H9 (cell line): ENCODE measurements around the gene PLXNA2. TPM values are rescaled to one million over a fixed set of nuclear protein-coding genes. Genes with fewer than 3 reads are reported as not detected.

Source experiments
- DNase-seq: peaks from one replicate; pipeline ENCODE4 v3.0.0-alpha.2; 2017
- H2AFZ ChIP-seq: one replicate; pipeline ENCODE4 v1.6.1; 2013; ENCODE audit warnings: mild to moderate bottlenecking, low read length, control low read depth, moderate library complexity
- H2AK5ac ChIP-seq: 2 replicates; pipeline ENCODE4 v1.6.1; 2013; ENCODE audit warnings: low read length, control low read depth, mixed read lengths; ENCODE audit not compliant: insufficient read length
- H2BK120ac ChIP-seq: one replicate; pipeline ENCODE4 v1.6.1; 2013; ENCODE audit warnings: low read depth, mild to moderate bottlenecking, low read length, control low read depth, inconsistent platforms; ENCODE audit not compliant: poor library complexity, severe bottlenecking
- H2BK12ac ChIP-seq: 2 replicates; pipeline ENCODE4 v1.6.1; 2013; ENCODE audit warnings: low read length, control low read depth, mixed read lengths, low read depth; ENCODE audit not compliant: insufficient read length
- H2BK15ac ChIP-seq: 2 replicates; pipeline ENCODE4 v1.6.1; 2013; ENCODE audit warnings: low read depth, low read length, control low read depth
- H2BK20ac ChIP-seq: one replicate; pipeline ENCODE4 v1.6.1; 2013; ENCODE audit warnings: low read depth, mild to moderate bottlenecking, low read length, control low read depth, inconsistent platforms; ENCODE audit not compliant: poor library complexity, severe bottlenecking
- H2BK5ac ChIP-seq: 2 replicates; pipeline ENCODE4 v1.6.1; 2013; ENCODE audit warnings: low read length, control low read depth, mixed read lengths; ENCODE audit not compliant: insufficient read length
- H3K14ac ChIP-seq: 2 replicates; pipeline ENCODE4 v1.6.1; 2013; ENCODE audit warnings: low read length, control low read depth; ENCODE audit not compliant: insufficient read depth
- H3K18ac ChIP-seq: 2 replicates; pipeline ENCODE4 v1.6.1; 2013; ENCODE audit warnings: low read depth, mild to moderate bottlenecking, mixed read lengths, low read length, control low read depth; ENCODE audit not compliant: insufficient read length
- H3K23ac ChIP-seq: 2 replicates; pipeline ENCODE4 v1.6.1; 2013; ENCODE audit warnings: low read length, control low read depth, mixed read lengths, low read depth; ENCODE audit not compliant: insufficient read length
- H3K23me2 ChIP-seq: 2 replicates; pipeline ENCODE4 v1.6.1; 2013; ENCODE audit warnings: low read depth, mild to moderate bottlenecking, mixed read lengths, low read length, control low read depth; ENCODE audit not compliant: insufficient read length, poor library complexity, severe bottlenecking
- H3K27ac ChIP-seq: 2 replicates; pipeline ENCODE4 v1.5.1; 2013; ENCODE audit warnings: low read length, control low read depth, mixed read lengths, low read depth; ENCODE audit not compliant: insufficient read length
- H3K27me3 ChIP-seq: 2 replicates; pipeline ENCODE4 v1.6.1; 2013; ENCODE audit warnings: low read length, control low read depth, inconsistent platforms; ENCODE audit not compliant: insufficient read depth
- H3K4ac ChIP-seq: 2 replicates; pipeline ENCODE4 v1.6.1; 2013; ENCODE audit warnings: low read depth, mild to moderate bottlenecking, control low read depth, inconsistent platforms, low read length, moderate library complexity
- H3K4me1 ChIP-seq: 2 replicates; pipeline ENCODE4 v1.6.1; 2013; ENCODE audit warnings: low read length, control low read depth, inconsistent platforms; ENCODE audit not compliant: insufficient read depth
- H3K4me2 ChIP-seq: 2 replicates; pipeline ENCODE4 v1.6.1; 2013; ENCODE audit warnings: low read length, control low read depth, mixed read lengths; ENCODE audit not compliant: insufficient read length, insufficient read depth
- H3K56ac ChIP-seq: 2 replicates; pipeline ENCODE4 v1.6.1; 2013; ENCODE audit warnings: low read depth, mild to moderate bottlenecking, mixed read lengths, low read length, control low read depth; ENCODE audit not compliant: insufficient read length
- H3K79me1 ChIP-seq: 2 replicates; pipeline ENCODE4 v1.6.1; 2013; ENCODE audit warnings: low read depth, mild to moderate bottlenecking, moderate library complexity, low read length, control low read depth, inconsistent platforms; ENCODE audit not compliant: insufficient read depth, poor library complexity, severe bottlenecking
- H3K79me2 ChIP-seq: 2 replicates; pipeline ENCODE4 v1.6.1; 2013; ENCODE audit warnings: low read length, control low read depth, inconsistent platforms; ENCODE audit not compliant: insufficient read depth
- H3K9ac ChIP-seq: 2 replicates; pipeline ENCODE4 v1.6.1; 2013; ENCODE audit warnings: low read length, control low read depth, mixed read lengths; ENCODE audit not compliant: insufficient read length; ENCODE audit errors: extremely low read depth
- H3K9me3 ChIP-seq: one replicate; pipeline ENCODE4 v1.6.1; 2013; ENCODE audit warnings: low read depth, low read length, inconsistent platforms; ENCODE audit not compliant: control insufficient read depth
- H3T11ph ChIP-seq: one replicate; pipeline ENCODE4 v1.6.1; 2013; ENCODE audit warnings: mild to moderate bottlenecking, low read length, control low read depth, inconsistent platforms
- H4K20me1 ChIP-seq: one replicate; pipeline ENCODE4 v1.6.1; 2013; ENCODE audit not compliant: control insufficient read depth, insufficient read length, insufficient read depth
- H4K5ac ChIP-seq: 2 replicates; pipeline ENCODE4 v1.6.1; 2013; ENCODE audit warnings: low read depth, mild to moderate bottlenecking, mixed read lengths, low read length, control low read depth; ENCODE audit not compliant: insufficient read length
- H4K8ac ChIP-seq: replicated peaks from 2 replicates; pipeline ENCODE4 v1.6.1; 2013; ENCODE audit warnings: low read length, control low read depth, mixed read lengths, low read depth; ENCODE audit not compliant: insufficient read length
- H4K91ac ChIP-seq: 2 replicates; pipeline ENCODE4 v1.6.1; 2013; ENCODE audit warnings: low read depth, mild to moderate bottlenecking, moderate library complexity, mixed read lengths, low read length, control low read depth; ENCODE audit not compliant: insufficient read length
- H3K27ac Mint-ChIP-seq, 3 experiments: 2 replicates in 2 of 3; 3 replicates in 1 of 3; pipeline ENCODE4 v1.8.0; 2020 to 2021; ENCODE audit warnings: mixed read lengths in 3 of 3, mild to moderate bottlenecking in 1 of 3, moderate library complexity in 1 of 3
- H3K27me3 Mint-ChIP-seq: 2 replicates; pipeline ENCODE4 v1.8.0; 2021; ENCODE audit warnings: low read depth, mild to moderate bottlenecking, moderate library complexity, mixed read lengths
- H3K36me3 Mint-ChIP-seq, 3 experiments: 2 replicates in 2 of 3; 3 replicates in 1 of 3; pipeline ENCODE4 v1.8.0; 2020 to 2021; ENCODE audit warnings: low read depth in 3 of 3, mixed read lengths in 3 of 3; ENCODE audit not compliant: insufficient read depth in 1 of 3
- H3K4me1 Mint-ChIP-seq, 2 experiments: 2 replicates each; pipeline ENCODE4 v1.8.0; 2020; ENCODE audit warnings: mixed read lengths in 2 of 2
- H3K4me3 Mint-ChIP-seq, 2 experiments: 2 replicates in 1 of 2; 3 replicates in 1 of 2; pipeline ENCODE4 v1.8.0; 2020 to 2021; ENCODE audit warnings: mild to moderate bottlenecking in 2 of 2, mixed read lengths in 2 of 2, moderate library complexity in 1 of 2
- H3K9me3 Mint-ChIP-seq, 2 experiments: 2 replicates in 1 of 2; 3 replicates in 1 of 2; pipeline ENCODE4 v1.8.0; 2020; ENCODE audit warnings: mild to moderate bottlenecking in 2 of 2, mixed read lengths in 2 of 2, moderate library complexity in 1 of 2
- WGBS: extraction: QIAGEN DNeasy Blood & Tissue Kit; methylation state at CpG from one replicate; pipeline ENCODE4 v1.1.7; 2013; ENCODE audit warnings: missing lambda C conversion rate, low lambda C conversion rate, mixed read lengths; ENCODE audit not compliant: insufficient read length; ENCODE audit errors: extremely low coverage; 5-methylcytosine and 5-hydroxymethylcytosine counted together
- total RNA-seq: library from RNA; stranded (reverse); gene quantifications from 2 replicates; pipeline ENCODE4 v1.2.1, GENCODE V29; 2021
- TF ChIP-seq, protein P1 (sequence below): fragments of 200-600 bp; sonication (generic); conservative IDR thresholded peaks from 3 replicates; pipeline ENCODE4 v1.8.0; 2021; ENCODE audit warnings: antibody characterized with exemption, mild to moderate bottlenecking

Gene PLXNA2
- total RNA-seq, 1 experiment from 2014 or later: 0.57 TPM

DNA sequence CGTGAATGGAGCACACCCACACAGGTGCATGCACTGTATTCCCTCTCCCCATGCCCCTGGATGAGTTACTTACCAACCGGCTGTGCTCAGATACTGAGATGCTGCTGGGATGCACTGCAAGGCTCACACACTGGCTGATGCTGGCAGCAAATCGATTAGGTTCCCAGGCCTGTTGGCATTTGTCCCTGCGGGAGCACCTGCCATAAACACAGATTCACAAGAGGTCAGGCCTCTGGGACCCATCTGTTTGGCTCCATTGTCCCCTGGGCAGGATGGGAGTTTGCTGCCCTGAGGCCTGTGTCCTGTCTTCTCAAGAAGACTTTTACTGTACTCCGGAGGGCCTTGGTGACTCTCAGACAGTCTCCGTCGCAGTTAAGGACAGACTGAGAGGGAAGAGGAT lies 145.4 kb downstream of the PLXNA2 start:
- H2BK5ac ChIP-seq: no peak overlapping the region
- Mint-ChIP-seq H3K4me3 (no peak overlapping the region), H3K4me1 (peaks cover 26 to 39% of the 10 kb centered on the region in 2 experiments), H3K36me3 (no peaks in the 10 kb centered on the region), H3K27me3 (no peaks in the 10 kb centered on the region; the same call in 1 of the 2 replicates), H3K27ac (no peak overlapping the region; a peak in 1 of 7 replicates), H3K9me3 (no peaks in the 10 kb centered on the region)
- H2AFZ ChIP-seq: no peak overlapping the region
- WGBS: no CpG with 5 or more reads among the region's 7 CpGs
- no peaks in the 10 kb centered on the region for H3K79me1 ChIP-seq
- H3K4me1 ChIP-seq: 0 out of 2 replicates have a peak, but pooled peaks cover 3% of the 10 kb centered on the region
- no peak overlapping the region for H2BK120ac ChIP-seq
- no peak overlapping the region for H2BK15ac ChIP-seq
- no peak overlapping the region for H3K18ac ChIP-seq
- no peak overlapping the region for H3K4me2 ChIP-seq
- no peaks in the 10 kb centered on the region for H3K23me2 ChIP-seq
- no peak overlapping the region for H3K27ac ChIP-seq
- no peak overlapping the region for H4K91ac ChIP-seq
- no peak overlapping the region for H3K9ac ChIP-seq
- H3K23ac ChIP-seq: no peak overlapping the region
- H3T11ph ChIP-seq: no peak overlapping the region
- DNase-seq: no peak
- H4K20me1 ChIP-seq: no peaks in the 10 kb centered on the region
- H2AK5ac ChIP-seq: no peak overlapping the region
- no peak overlapping the region for H3K56ac ChIP-seq
- no peak overlapping the region for H2BK12ac ChIP-seq
- no peak overlapping the region for H3K14ac ChIP-seq
- H2BK20ac ChIP-seq: no peak overlapping the region
- H3K27me3 ChIP-seq: no peaks in the 10 kb centered on the region
- H3K79me2 ChIP-seq: no peaks in the 10 kb centered on the region
- H4K5ac ChIP-seq: no peak overlapping the region
- no peak overlapping the region for H4K8ac ChIP-seq
- H3K9me3 ChIP-seq: no peaks in the 10 kb centered on the region
- H3K4ac ChIP-seq: no peak overlapping the region
- TF ChIP-seq, protein P1, sequence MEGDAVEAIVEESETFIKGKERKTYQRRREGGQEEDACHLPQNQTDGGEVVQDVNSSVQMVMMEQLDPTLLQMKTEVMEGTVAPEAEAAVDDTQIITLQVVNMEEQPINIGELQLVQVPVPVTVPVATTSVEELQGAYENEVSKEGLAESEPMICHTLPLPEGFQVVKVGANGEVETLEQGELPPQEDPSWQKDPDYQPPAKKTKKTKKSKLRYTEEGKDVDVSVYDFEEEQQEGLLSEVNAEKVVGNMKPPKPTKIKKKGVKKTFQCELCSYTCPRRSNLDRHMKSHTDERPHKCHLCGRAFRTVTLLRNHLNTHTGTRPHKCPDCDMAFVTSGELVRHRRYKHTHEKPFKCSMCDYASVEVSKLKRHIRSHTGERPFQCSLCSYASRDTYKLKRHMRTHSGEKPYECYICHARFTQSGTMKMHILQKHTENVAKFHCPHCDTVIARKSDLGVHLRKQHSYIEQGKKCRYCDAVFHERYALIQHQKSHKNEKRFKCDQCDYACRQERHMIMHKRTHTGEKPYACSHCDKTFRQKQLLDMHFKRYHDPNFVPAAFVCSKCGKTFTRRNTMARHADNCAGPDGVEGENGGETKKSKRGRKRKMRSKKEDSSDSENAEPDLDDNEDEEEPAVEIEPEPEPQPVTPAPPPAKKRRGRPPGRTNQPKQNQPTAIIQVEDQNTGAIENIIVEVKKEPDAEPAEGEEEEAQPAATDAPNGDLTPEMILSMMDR: no peak
